ENCODE data around the gene ZNF831. TPM values are rescaled to one million over a fixed set of nuclear protein-coding genes. Genes with fewer than 3 reads are reported as not detected.

ZNF831 gene
- total RNA-seq, 1 donor from 2014 or later: not detected

- Mint-ChIP-seq H3K36me3 (ENCODE audit: low read depth) (peaks cover 4% of the 10 kb centered on the region), H3K9me3 (peaks cover 11% of the 10 kb centered on the region), H3K4me1 (no peaks in the 10 kb centered on the region), H3K27me3 (ENCODE audit: low read depth) (peaks cover 4% of the 10 kb centered on the region), H3K4me3 (no peak overlapping the region), H3K27ac (ENCODE audit: unreplicated experiment) (no peak overlapping the region)
- DNase-seq (ENCODE audit: low read depth, low spot score): no peak
- TF ChIP-seq CTCF (conservative IDR thresholded peaks at IDR 0.05): no peak
These were observed 28.5 kb upstream of the ZNF831 start for GRCh38 chr20:59135093-59135492.

- H3K36me3 Mint-ChIP-seq (ENCODE audit: low read depth): peaks cover 4% of the 10 kb centered on the region
- DNase-seq (ENCODE audit: low read depth, low spot score): no peak
- TF ChIP-seq CTCF (conservative IDR thresholded peaks at IDR 0.05): no peak
These were observed 27.6 kb upstream of the ZNF831 start for GRCh38 chr20:59136027-59136426.

GRCh38 chr20:59137532-59137931 is 26.1 kb upstream of the ZNF831 start:
- Mint-ChIP-seq H3K27me3 (ENCODE audit: low read depth) (peaks cover 4% of the 10 kb centered on the region), H3K9me3 (peaks cover 11% of the 10 kb centered on the region)
- no peak for DNase-seq (ENCODE audit: low read depth, low spot score)

More at GRCh38 chr20:59136027-59136426, 27.6 kb upstream of the ZNF831 start:
- H3K27me3 Mint-ChIP-seq (ENCODE audit: low read depth): peaks cover 4% of the 10 kb centered on the region
- no peaks in the 10 kb centered on the region for H3K4me1 Mint-ChIP-seq
- H3K9me3 Mint-ChIP-seq: peaks cover 11% of the 10 kb centered on the region
- no peak overlapping the region for H3K4me3 Mint-ChIP-seq
- no peak overlapping the region for H3K27ac Mint-ChIP-seq (ENCODE audit: unreplicated experiment)

GRCh38 chr20:59138114-59138748 is 25.4 kb upstream of the ZNF831 start:
- Mint-ChIP-seq H3K9me3 (peaks cover 11% of the 10 kb centered on the region), H3K36me3 (ENCODE audit: low read depth) (peaks cover 4% of the 10 kb centered on the region)

More at GRCh38 chr20:59137532-59137931, 26.1 kb upstream of the ZNF831 start:
- Mint-ChIP-seq H3K4me3 (no peak overlapping the region), H3K27ac (ENCODE audit: unreplicated experiment) (no peak overlapping the region), H3K36me3 (ENCODE audit: low read depth) (peaks cover 4% of the 10 kb centered on the region), H3K4me1 (no peaks in the 10 kb centered on the region)
- TF ChIP-seq CTCF (conservative IDR thresholded peaks at IDR 0.05): no peak

GRCh38 chr20:59139998-59140397 is 23.6 kb upstream of the ZNF831 start:
- Mint-ChIP-seq H3K9me3 (peaks cover 9% of the 10 kb centered on the region), H3K4me3 (no peak overlapping the region), H3K27ac (ENCODE audit: unreplicated experiment) (no peak overlapping the region), H3K4me1 (no peaks in the 10 kb centered on the region), H3K27me3 (ENCODE audit: low read depth) (peaks cover 4% of the 10 kb centered on the region), H3K36me3 (ENCODE audit: low read depth) (peaks cover 4% of the 10 kb centered on the region)
- TF ChIP-seq CTCF (conservative IDR thresholded peaks at IDR 0.05): no peak
- no peak for DNase-seq (ENCODE audit: low read depth, low spot score)

More at GRCh38 chr20:59138114-59138748, 25.4 kb upstream of the ZNF831 start:
- TF ChIP-seq CTCF (conservative IDR thresholded peaks at IDR 0.05): no peak
- H3K4me1 Mint-ChIP-seq: no peaks in the 10 kb centered on the region
- H3K4me3 Mint-ChIP-seq: no peak overlapping the region
- no peak overlapping the region for H3K27ac Mint-ChIP-seq (ENCODE audit: unreplicated experiment)
- H3K27me3 Mint-ChIP-seq (ENCODE audit: low read depth): peaks cover 4% of the 10 kb centered on the region
- DNase-seq (ENCODE audit: low read depth, low spot score): no peak
